Adrenal gland (tissue), 12 donors: ENCODE results near the gene CRELD2. TPM values are rescaled to one million over a fixed set of nuclear protein-coding genes. Genes with fewer than 3 reads are reported as not detected.

Experiments
- DNase-seq, 7 donors: peaks; one replicate each; pipeline ENCODE4 v3.0.0-alpha.2; 2019 to 2020
- H3K27ac ChIP-seq, 5 donors: fragments of 200-600 bp; sonication (generic) in 4 of 5; 1 replicate in 3 of 5; 2 replicates in 2 of 5; pipeline versions ENCODE4 v1.5.1 to v1.8.0; 2016 to 2020; ENCODE audit warnings: mild to moderate bottlenecking in 1 of 5
- H3K27me3 ChIP-seq: fragments of 200-600 bp; 2 replicates; pipeline ENCODE4 v1.8.0; 2021
- H3K36me3 ChIP-seq, 2 donors: fragments of 200-600 bp; replicated peaks in 1 of 2; 1 replicate in 1 of 2; 2 replicates in 1 of 2; pipeline versions ENCODE4 v1.5.1 to v1.8.0; 2018 to 2022
- H3K4me1 ChIP-seq, 2 donors: fragments of 200-600 bp; replicated peaks in 1 of 2; 1 replicate in 1 of 2; 2 replicates in 1 of 2; pipeline versions ENCODE4 v1.5.1 to v1.8.0; 2018 to 2021
- H3K4me3 ChIP-seq, 4 donors: fragments of 200-600 bp; sonication (generic) in 3 of 4; one replicate each; pipeline ENCODE4 v1.5.1; 2016 to 2018
- H3K9me3 ChIP-seq, 3 donors: fragments of 200-600 bp; sonication (generic) in 1 of 3; replicated peaks in 1 of 3; 1 replicate in 2 of 3; 2 replicates in 1 of 3; pipeline versions ENCODE4 v1.5.1 to v1.8.0; 2016 to 2021
- POLR2A ChIP-seq, 2 donors: fragments of 450-650 bp; IDR thresholded peaks; one replicate each; pipeline ENCODE4 v1.6.1; 2017; ENCODE audit warnings: antibody characterized with exemption in 2 of 2, mild to moderate bottlenecking in 2 of 2, moderate library complexity in 1 of 2
- whole genome bisulfite sequencing, 4 donors: extraction: QIAGEN DNeasy Blood & Tissue Kit in 2 of 4; methylation state at CpG; one replicate each; pipeline versions ENCODE4 v1.1.5 to v1.1.7; 2013 to 2017; 5-methylcytosine and 5-hydroxymethylcytosine counted together
- intact Hi-C, 2 donors: fragments of 100-400 bp; cut with DNase I; formaldehyde crosslinking; loops; one replicate each; pipeline versions ENCODE4 v1.14.1 to v1.15.0; 2022 to 2023
- polyA plus RNA-seq, 3 donors: library from polyadenylated mRNA; stranded (reverse); fragments of 200-250 nt in 2 of 3; fragments of 350-450 nt in 1 of 3; fragmentation: Illumina TruSeq in 1 of 3; extraction: RNeasy Lipid Tissue Mini Kit (QIAGEN cat#74804) in 1 of 3; gene quantifications; one replicate each; pipeline ENCODE4 v1.2.3, GENCODE V29; 2013 to 2014
- total RNA-seq, 9 donors: library from RNA; depleted of rRNA in 4 of 9; stranded (reverse); fragments of >200 nt in 4 of 9; fragments of 120-200 nt in 1 of 9; fragmentation: NEBNext Ultra II Directional in 1 of 9; extraction: Animal tissue kit (Norgen Biotek cat#: 25700) in 1 of 9; gene quantifications; one replicate each; pipeline versions ENCODE4 v1.1.0 to v1.2.4, GENCODE V29; 2013 to 2023
- TF ChIP-seq, protein P1 (sequence below), 6 experiments: fragments of 450-650 bp in 4 of 6; fragments of 200-600 bp in 2 of 6; sonication (generic) in 1 of 6; IDR thresholded peaks; 1 replicate in 5 of 6; 2 replicates in 1 of 6; pipeline versions ENCODE4 v1.5.1 to v1.8.0; 2016 to 2021; ENCODE audit warnings: antibody characterized with exemption in 6 of 6, mild to moderate bottlenecking in 2 of 6, moderate library complexity in 1 of 6
- donor health status: healthy with polysubstance abuse.
- donor health status: Bipolar disorder and iron deficiency.
- donor health status: DM: yes; HTN: yes; CAD: no.
- donor health status: DM: no; HTN: no; CAD: no.
- donor health status: DM: no; HTN: no; CAD: no.
- donor health status: DM: yes; HTN: yes; CAD: no.

CRELD2 gene
- total and polyA plus RNA-seq, 12 donors = 14.5 to 63.4 (median 36.2) TPM

DNA sequence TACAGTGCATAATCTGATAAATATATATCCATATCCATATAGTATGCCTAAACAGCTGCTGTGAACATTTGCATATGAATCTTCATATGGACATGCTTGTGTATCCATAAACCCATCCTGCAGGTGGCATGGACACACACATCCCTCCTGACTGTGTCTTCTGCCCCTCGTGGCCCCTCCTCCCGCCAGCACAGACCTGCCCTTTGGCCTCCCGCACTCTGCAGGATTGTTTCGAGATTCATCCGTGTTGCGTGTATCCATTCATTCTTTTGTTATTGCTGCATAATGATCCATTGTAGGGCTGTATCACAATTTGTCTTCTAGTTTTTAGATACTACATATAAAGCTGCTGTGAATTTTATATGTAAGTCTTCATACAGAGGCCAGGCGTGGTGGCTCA lies 40.8 kb upstream of the CRELD2 start:
- TF ChIP-seq, protein P1, sequence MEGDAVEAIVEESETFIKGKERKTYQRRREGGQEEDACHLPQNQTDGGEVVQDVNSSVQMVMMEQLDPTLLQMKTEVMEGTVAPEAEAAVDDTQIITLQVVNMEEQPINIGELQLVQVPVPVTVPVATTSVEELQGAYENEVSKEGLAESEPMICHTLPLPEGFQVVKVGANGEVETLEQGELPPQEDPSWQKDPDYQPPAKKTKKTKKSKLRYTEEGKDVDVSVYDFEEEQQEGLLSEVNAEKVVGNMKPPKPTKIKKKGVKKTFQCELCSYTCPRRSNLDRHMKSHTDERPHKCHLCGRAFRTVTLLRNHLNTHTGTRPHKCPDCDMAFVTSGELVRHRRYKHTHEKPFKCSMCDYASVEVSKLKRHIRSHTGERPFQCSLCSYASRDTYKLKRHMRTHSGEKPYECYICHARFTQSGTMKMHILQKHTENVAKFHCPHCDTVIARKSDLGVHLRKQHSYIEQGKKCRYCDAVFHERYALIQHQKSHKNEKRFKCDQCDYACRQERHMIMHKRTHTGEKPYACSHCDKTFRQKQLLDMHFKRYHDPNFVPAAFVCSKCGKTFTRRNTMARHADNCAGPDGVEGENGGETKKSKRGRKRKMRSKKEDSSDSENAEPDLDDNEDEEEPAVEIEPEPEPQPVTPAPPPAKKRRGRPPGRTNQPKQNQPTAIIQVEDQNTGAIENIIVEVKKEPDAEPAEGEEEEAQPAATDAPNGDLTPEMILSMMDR (IDR thresholded peaks at IDR 0.05) = no peak
- no peak for TF ChIP-seq POLR2A (IDR thresholded peaks at IDR 0.05)
- H3K9me3 ChIP-seq = no peaks in the 10 kb centered on the region
- no peaks in the 10 kb centered on the region for H3K4me1 ChIP-seq
- intact Hi-C loops = no loop called here
- no peak overlapping the region for H3K27ac ChIP-seq
- H3K27me3 ChIP-seq = no peaks in the 10 kb centered on the region
- no peak overlapping the region for H3K4me3 ChIP-seq
- WGBS, 4 donors = 98 to 99% (median 98%) methylated on average over 7 of the region's 7 CpGs
- no peaks in the 10 kb centered on the region for H3K36me3 ChIP-seq
- no peak for DNase-seq

DNA sequence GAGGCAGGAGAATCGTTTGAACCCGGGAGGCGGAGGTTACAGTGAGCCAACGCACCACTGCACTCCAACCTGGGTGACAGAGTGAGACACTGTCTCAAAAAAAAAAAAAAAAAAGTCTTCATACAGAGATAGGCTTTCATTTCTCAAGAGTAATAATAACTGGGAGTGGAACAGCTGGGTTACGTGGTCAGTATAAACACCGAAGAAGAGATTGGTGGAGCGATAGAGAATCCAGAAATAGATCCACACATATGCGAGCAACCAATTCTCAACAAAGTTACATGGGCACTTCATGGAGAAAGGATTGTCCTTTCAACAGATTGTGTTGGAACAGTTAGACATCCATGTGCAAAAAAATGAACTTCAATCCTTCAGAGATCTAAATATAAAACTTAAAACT lies 40.2 kb upstream of the CRELD2 start:
- TF ChIP-seq POLR2A (IDR thresholded peaks at IDR 0.05) = no peak
- TF ChIP-seq, protein P1 (IDR thresholded peaks at IDR 0.05) = no peak
- H3K36me3 ChIP-seq = no peaks in the 10 kb centered on the region
- H3K27me3 ChIP-seq = no peaks in the 10 kb centered on the region
- DNase-seq = no peak
- H3K4me1 ChIP-seq = no peaks in the 10 kb centered on the region
- intact Hi-C loops = no loop called here
- whole genome bisulfite sequencing, 4 donors = 96 to 98% (median 97%) methylated on average over 8 of the region's 8 CpGs
- H3K27ac ChIP-seq = no peak overlapping the region
- no peak overlapping the region for H3K4me3 ChIP-seq
- no peaks in the 10 kb centered on the region for H3K9me3 ChIP-seq

DNA sequence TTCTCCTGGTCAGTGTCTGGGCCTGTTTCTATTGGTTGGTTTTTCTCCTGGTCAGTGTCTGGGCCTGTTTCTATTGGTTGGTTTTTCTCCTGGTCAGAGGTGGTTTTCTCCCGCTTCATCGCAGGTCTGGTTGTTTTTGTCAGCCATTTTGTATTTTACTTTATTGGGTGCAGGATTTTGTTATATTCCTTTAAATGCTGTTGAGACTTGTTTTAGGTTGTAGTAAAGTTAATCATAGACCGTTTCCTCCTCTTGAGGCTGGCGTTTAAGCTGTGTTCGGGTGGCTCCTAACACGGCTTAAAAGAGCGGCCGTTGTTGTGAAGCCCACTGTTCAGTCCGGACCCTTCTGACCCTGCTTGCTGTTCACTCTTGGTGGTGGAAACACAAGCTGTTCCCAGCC lies 38.6 kb upstream of the CRELD2 start:
- H3K9me3 ChIP-seq = no peaks in the 10 kb centered on the region
- no peak overlapping the region for H3K27ac ChIP-seq
- no peak overlapping the region for H3K4me3 ChIP-seq
- WGBS, 4 donors = 96 to 98% (median 97%) methylated on average over 9 of the region's 9 CpGs
- TF ChIP-seq, protein P1 (IDR thresholded peaks at IDR 0.05) = no peak
- no peak for TF ChIP-seq POLR2A (IDR thresholded peaks at IDR 0.05)
- no peaks in the 10 kb centered on the region for H3K36me3 ChIP-seq
- intact Hi-C loops = no loop called here
- H3K27me3 ChIP-seq = no peaks in the 10 kb centered on the region
- H3K4me1 ChIP-seq = no peaks in the 10 kb centered on the region
- DNase-seq = no peak

DNA sequence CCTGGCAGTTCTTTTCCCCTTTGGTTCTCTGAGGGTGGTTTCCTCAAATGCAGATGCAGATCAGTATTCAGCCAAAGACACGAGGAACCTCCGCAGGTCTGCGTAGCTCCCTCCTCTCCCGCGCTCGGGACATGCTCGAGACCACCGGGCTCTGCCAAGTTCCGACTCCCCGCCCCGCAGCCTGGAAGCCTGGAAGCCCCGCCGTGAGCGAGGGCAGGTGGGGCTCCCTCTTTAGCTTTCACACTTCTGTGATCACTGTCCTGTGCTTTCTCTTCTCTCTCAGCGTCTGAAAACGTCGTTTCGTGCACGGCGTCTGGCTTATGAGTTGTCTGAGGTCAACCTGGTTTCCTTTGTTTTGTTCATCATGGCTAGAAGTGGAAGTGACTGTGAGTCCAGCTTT lies 38.2 kb upstream of the CRELD2 start:
- peaks cover 0 to under 1% of the 10 kb centered on the region in 2 donors for H3K36me3 ChIP-seq
- H3K4me1 ChIP-seq = no peaks in the 10 kb centered on the region
- no peaks in the 10 kb centered on the region for H3K27me3 ChIP-seq
- WGBS, 4 donors = 71 to 78% (median 75%) methylated on average over 16 to 20 of the region's 20 CpGs
- no peak overlapping the region for H3K27ac ChIP-seq
- intact Hi-C loops = no loop called here
- DNase-seq = no peak
- H3K4me3 ChIP-seq = no peak overlapping the region
- TF ChIP-seq, protein P1 (IDR thresholded peaks at IDR 0.05) = no peak
- no peak for TF ChIP-seq POLR2A (IDR thresholded peaks at IDR 0.05)
- no peaks in the 10 kb centered on the region for H3K9me3 ChIP-seq
